ENCODE measurements around the gene KRTAP10-5.
"Not testable (repeated sequence)": the region's sequence is repeated elsewhere in the genome, so short reads cannot be mapped to it uniquely, and the experiment has no call there.

KRTAP10-5 gene

GRCh38 chr21:44569861-44570517 is 10.4 kb downstream of the KRTAP10-5 start:
- no peak for DNase-seq

DNA sequence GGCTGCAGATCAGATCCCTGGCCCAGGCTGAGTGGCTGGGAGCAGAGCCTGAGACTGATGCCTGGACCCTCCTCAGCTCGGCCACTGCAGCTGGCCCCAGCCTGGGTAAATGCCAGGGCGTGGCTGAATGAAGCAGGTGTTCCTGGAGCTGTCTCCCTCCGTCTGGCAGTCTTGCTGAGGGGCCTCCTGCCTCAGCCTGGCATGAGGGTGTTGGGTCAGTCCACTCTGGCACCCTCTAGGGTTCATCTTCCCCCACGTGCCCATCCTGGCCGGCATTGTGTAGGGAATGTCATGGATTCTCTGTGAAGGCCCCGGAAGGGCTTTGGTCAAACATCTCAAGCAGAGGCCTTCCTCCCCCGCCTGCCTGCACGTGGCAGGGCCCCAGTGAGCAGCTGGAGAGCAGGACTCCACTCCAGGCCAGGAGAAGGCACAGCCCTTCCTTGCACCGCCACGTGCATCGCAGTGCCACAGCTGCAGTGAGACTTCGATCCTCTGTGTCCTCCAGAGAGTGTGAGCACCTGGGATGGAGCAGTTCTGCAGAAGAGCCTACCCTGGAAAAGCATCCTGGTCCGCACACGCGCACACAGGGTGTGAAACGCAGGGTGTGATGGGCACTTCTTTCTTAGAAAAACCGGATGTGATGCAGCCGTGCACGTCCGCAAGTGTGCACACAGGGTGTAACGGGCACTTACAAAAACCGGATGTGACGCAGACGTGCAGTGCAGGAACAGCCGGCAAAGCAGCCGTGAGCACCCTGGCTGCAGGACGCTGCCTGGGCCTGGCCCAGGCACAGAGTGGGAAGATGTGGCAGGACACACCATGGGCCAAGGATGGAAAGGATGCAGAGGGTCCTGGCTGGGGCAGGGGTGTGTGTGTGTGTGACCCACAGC is 11.5 kb downstream of the KRTAP10-5 start:
- no peak for DNase-seq

DNA sequence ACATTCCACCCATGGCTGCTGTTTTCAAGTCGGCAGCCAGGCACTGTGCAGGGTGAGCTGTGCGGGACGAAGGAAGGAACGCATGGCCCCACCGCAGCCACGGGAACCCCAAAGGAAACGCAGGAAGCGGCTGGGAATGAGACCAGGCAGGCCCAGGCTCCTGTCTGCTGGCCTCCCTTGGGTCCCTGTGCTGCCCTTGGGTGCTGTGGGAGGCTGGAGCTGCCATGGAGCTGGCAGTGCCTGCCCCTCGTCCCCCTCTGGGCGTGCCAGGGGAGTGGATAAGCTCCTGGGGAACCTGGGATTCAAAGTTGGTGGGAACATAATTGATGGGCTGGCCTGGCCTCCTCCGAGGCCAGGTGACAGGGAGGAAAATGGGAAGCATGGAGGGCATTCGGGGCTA is 12.1 kb downstream of the KRTAP10-5 start:
- DNase-seq: no peak

DNA sequence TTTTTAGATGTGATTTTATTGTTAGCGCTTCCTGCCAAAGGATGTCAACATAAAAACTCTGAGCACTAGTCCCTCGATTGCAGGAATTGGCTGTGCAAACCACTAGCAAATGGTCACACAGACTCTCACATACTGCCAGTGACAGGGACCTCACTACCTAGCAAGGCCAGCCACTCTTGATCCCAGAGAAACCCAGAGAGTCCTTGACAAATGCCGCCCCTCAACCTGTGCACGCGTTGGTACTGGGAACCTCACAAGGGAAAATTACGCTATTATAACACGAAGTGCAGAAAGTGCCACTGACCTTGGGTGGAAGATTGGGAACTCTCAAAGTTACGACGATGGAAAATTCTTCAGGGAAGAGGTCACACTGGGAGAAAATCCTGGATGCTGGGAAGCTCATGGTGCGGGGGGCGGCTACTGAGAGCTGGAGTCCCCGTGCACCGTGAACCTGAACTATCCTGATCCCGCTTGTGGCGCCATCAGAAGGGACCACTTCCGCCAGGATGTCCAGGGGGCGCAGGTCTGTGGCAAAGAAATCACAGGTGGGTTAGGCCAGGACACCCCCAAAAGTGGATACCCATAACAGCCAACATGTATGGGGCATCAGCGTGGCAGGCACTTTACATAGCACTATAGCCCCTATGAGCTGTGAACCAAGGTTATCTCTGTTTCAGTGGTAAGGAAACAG is 12.8 kb downstream of the KRTAP10-5 start:
- no peak for DNase-seq

- DNase-seq: no peak
Observed at GRCh38 chr21:44566403-44566802, 14.0 kb downstream of the KRTAP10-5 start.

DNA sequence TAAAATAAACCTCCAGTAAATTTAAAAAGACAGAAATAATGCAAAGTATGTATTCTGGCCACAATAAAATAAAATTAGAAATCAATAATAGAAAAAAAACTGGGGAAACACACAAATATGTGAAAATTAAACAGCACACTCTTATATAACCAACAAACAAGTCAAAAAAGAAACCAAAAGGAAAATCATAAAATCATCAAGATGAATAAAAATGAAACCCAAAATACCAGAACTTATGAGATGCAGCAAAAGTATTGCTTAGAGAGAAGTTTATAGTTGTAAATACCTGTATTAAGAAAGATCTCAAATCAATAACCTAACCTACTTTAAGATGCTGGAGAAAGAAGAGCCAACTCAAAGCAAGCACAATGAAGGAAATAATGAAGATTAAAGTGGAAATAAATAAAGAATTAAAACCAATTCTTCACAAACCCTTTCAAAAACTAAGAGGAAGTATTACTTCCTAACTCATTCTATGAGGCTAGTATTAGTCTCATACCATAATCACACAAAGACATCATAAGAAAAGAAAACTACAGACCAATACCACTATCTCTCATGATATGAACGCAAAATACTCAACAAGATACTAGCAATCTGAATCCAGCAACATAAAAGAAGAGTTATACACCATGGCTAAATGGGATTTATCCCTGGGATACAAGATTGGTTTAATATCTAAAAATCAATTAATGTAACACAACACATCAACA is 15.4 kb downstream of the KRTAP10-5 start:
- no peak for DNase-seq

DNA sequence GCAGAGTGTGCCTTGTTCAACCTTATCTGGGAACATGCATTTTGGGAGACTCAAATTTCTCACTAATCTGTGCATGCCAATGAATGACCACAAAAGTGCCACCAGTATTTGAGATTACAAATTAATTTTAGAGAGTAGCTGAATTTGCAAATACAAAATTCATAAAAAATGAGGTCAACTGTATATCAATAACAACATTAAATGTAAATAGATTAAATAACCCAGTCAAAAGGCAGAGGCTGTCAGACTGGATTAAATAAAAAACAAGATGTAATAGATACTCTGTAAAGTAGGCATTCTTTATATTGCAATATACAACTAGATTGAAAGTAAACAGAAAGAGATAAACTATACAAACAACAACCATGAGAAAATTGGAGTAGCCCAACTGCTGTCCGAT is 16.3 kb downstream of the KRTAP10-5 start:
- DNase-seq: no peak

GRCh38 chr21:44558695-44559094 is 21.7 kb downstream of the KRTAP10-5 start, which contains the start of gene KRTAP10-3:
KRTAP10-3 (minus strand) TSS chr21:44558795; CDS start chr21:44558715, 80 bp downstream.
- no peak for DNase-seq

DNA sequence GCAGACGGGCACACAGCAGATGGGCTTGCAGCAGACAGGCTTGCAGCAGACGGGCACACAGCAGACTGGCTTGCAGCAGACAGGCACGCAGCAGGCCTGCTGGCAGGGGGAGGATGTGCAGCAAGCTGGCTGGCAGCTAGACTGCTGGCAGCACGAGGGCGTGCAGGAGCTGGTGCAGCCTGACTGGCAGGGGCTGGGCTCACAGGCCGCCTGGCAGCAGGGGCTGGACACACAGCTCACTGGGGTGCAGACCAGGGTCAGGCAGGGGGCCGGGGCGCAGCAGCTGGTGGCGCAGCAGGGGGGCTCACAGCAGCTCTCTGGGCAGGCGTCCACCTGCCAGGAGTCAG is 22.1 kb downstream of the KRTAP10-5 start:
- DNase-seq: peak; percentile 37

- DNase-seq: no peak
Observed at GRCh38 chr21:44557491-44558328, 22.7 kb downstream of the KRTAP10-5 start.

GRCh38 chr21:44556879-44557278 is 23.5 kb downstream of the KRTAP10-5 start:
- peak; percentile 81 for DNase-seq

- DNase-seq: no peak
Observed at GRCh38 chr21:44555200-44555875, 25.1 kb downstream of the KRTAP10-5 start.

DNA sequence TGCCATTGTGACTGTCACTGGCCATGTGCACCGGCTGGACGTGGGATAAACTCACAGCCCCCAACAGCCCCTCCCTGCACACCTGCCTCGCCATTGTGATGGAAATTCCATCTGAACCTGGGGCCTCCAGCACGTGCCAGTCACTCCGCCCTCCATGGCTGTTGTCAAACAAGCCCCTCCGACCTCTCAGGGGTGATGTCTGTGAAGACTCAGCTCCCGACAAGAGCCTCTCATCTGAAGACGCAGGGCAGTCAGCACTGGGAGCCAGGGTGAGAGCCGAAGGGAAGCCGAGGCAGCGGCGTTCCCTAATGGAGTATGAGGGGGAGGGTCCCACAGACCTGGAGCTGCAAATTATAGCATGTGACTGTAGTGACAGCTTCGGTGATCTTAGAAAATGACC is 27.7 kb downstream of the KRTAP10-5 start:
- DNase-seq: peak; percentile 54

DNA sequence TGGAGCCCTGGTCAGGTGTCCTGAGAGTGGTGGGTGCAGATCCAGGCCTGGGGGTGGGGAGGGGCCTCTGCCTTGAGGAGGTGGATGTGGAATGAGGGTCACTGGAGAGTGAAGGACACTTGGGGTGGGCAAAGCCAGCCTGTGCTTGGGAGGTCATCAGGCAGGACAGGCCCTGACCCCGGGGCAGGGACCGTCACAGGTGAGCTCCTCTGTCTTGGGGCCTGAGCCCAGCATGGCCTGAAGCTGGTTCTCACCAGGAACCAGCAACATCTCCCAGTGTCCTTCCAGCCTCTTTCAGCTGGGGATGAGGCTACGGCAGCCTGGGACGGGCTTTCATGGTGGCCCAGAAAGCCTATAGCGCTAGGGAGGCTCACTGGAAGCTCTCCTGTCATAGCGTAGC is 28.3 kb downstream of the KRTAP10-5 start:
- no peak for DNase-seq

DNA sequence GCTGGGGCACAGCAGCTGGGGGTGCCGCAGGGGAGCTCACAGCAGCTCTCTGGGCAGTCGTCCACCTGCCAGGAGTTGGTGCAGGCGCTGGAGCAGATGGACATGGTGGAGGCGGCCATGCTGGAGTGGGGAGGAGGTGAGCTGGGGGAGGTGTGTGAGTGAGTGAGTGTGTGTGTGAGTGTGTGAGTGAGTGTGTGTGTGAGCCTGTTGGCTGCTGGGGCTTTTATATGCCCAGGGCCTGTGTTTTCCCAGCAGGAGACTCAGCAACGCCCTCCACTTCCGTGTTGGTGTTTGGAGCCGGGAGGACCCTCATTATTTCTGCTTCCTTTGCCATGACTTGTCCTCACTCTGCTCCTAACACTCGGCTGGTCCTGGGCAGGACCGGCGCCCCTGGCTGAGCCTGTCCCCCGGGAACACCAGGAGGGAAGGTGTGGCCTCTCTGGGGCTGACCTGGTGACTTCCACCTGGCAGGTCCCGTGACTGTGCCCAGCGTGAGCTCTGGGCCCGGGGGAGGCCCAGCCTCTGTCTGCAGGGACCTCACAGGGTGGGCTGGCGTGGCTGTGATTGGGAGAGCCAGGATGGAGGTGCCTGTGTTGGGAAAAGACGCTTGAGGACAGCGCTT is 29.0 kb downstream of the KRTAP10-5 start, which contains the start of gene KRTAP10-2:
Gene KRTAP10-2, minus strand, starts transcription at position 166 of the 622 bp plus-strand sequence. Its CDS starts 47 bp downstream, at position 119.
- DNase-seq: peak; percentile 86

DNA sequence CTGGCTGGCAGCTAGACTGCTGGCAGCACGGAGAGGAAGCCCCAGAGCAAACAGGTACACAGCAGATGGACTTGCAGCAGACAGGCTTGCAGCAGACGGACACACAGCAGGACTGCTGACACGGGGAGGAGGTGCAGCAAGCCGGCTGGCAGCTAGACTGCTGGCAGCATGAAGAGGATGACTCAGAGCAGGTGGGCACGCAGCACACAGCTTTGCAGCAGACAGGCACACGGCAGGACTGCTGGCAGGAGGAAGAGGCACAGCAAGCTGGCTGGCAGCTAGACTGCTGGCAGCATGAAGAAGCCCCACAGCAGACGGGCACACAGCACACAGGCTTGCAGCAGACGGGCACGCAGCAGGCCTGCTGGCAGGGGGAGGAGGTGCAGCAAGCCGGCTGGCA is 29.6 kb downstream of the KRTAP10-5 start:
- DNase-seq: peak; percentile 23

GRCh38 chr21:44550285-44550684 is 30.1 kb downstream of the KRTAP10-5 start:
- not testable (repeated sequence) for DNase-seq

- DNase-seq: no peak
Observed at GRCh38 chr21:44549525-44550211, 30.7 kb downstream of the KRTAP10-5 start.

- no peak for DNase-seq
Observed at GRCh38 chr21:44548922-44549321, 31.5 kb downstream of the KRTAP10-5 start.

GRCh38 chr21:44548381-44548780 is 32.0 kb downstream of the KRTAP10-5 start:
- DNase-seq: no peak
